Thyroid gland (tissue), 4 donors: ENCODE data around the gene ANKFY1. TPM values are rescaled to one million over a fixed set of nuclear protein-coding genes. Genes with fewer than 3 reads are reported as not detected.

Source experiments
- DNase-seq, 2 donors: peaks; one replicate each; pipeline ENCODE4 v3.0.0-alpha.2; 2019
- H3K27ac ChIP-seq, 3 donors: fragments of 200-600 bp; sonication (generic); 1 replicate in 2 of 3; 2 replicates in 1 of 3; pipeline ENCODE4 v1.5.1; 2016 to 2019; ENCODE audit warnings: mild to moderate bottlenecking in 1 of 3, moderate library complexity in 1 of 3
- H3K27me3 ChIP-seq: fragments of 200-600 bp; sonication (generic); one replicate; pipeline ENCODE4 v1.5.1; 2019
- H3K36me3 ChIP-seq, 2 donors: fragments of 200-600 bp; sonication (generic); one replicate each; pipeline ENCODE4 v1.5.1; 2016 to 2019
- H3K4me1 ChIP-seq, 2 donors: fragments of 200-600 bp; sonication (generic); one replicate each; pipeline ENCODE4 v1.5.1; 2017 to 2019
- H3K4me3 ChIP-seq, 3 donors: fragments of 200-600 bp; sonication (generic); replicated peaks in 1 of 3; 1 replicate in 2 of 3; 2 replicates in 1 of 3; pipeline ENCODE4 v1.5.1; 2016; ENCODE audit warnings: mild to moderate bottlenecking in 1 of 3
- H3K9me3 ChIP-seq: fragments of 200-600 bp; sonication (generic); one replicate; pipeline ENCODE4 v1.5.1; 2017
- CTCF ChIP-seq, 6 experiments: fragments of 200-600 bp in 3 of 6; fragments of 450-650 bp in 3 of 6; sonication (generic) in 3 of 6; IDR thresholded peaks; one replicate each; pipeline ENCODE4 v1.5.1; 2016 to 2019; ENCODE audit warnings: antibody characterized with exemption in 6 of 6, mild to moderate bottlenecking in 2 of 6, inconsistent platforms in 1 of 6, moderate library complexity in 1 of 6
- POLR2A ChIP-seq, 2 donors: fragments of 450-650 bp; IDR thresholded peaks; one replicate each; pipeline ENCODE4 v1.6.1; 2017; ENCODE audit warnings: antibody characterized with exemption in 2 of 2, mild to moderate bottlenecking in 2 of 2, moderate library complexity in 1 of 2
- WGBS, 2 donors: methylation state at CpG; one replicate each; pipeline ENCODE4 v1.1.5; 2017; 5-methylcytosine and 5-hydroxymethylcytosine counted together
- intact Hi-C: fragments of 100-400 bp; cut with DNase I; formaldehyde crosslinking; loops from one replicate; pipeline ENCODE4 v1.15.1; 2023
- total RNA-seq, 4 donors: library from RNA; depleted of rRNA; stranded (reverse); fragments of >200 nt; gene quantifications; one replicate each; pipeline ENCODE4 v1.2.3, GENCODE V29; 2016

Gene ANKFY1
- total RNA-seq, 4 donors from 2014 or later = 36.8 to 51.3 (median 46.3) TPM

GRCh38 chr17:4152471-4152870, 111.3 kb downstream of the ANKFY1 start:
- Histone ChIP-seq H3K4me1 (no peaks in the 10 kb centered on the region), H3K4me3 (no peak overlapping the region), H3K9me3 (no peaks in the 10 kb centered on the region), H3K27ac (no peak overlapping the region), H3K36me3 (peaks cover 0 to 8% of the 10 kb centered on the region in 2 donors), H3K27me3 (no peaks in the 10 kb centered on the region)
- 67 to 81% methylated on average over 3 of the region's 3 CpGs for WGBS, 2 donors
- intact Hi-C loops = no loop called here
- DNase-seq = no peak
- no peak for TF ChIP-seq POLR2A (IDR thresholded peaks at IDR 0.05)
- no peak for TF ChIP-seq CTCF (IDR thresholded peaks at IDR 0.05)

GRCh38 chr17:4150096-4150495, 113.7 kb downstream of the ANKFY1 start:
- Histone ChIP-seq H3K27me3 (no peaks in the 10 kb centered on the region), H3K27ac (no peak overlapping the region), H3K4me3 (no peak overlapping the region), H3K9me3 (no peaks in the 10 kb centered on the region), H3K4me1 (no peaks in the 10 kb centered on the region), H3K36me3 (peaks cover 0 to 5% of the 10 kb centered on the region in 2 donors)
- WGBS, 2 donors = 90 to 95% methylated on average over 6 of the region's 6 CpGs
- intact Hi-C loops = no loop called here
- DNase-seq = no peak
- TF ChIP-seq CTCF (IDR thresholded peaks at IDR 0.05) (no peak), POLR2A (IDR thresholded peaks at IDR 0.05) (no peak)

- Histone ChIP-seq H3K9me3 (no peaks in the 10 kb centered on the region), H3K4me1 (peaks cover 6% of the 10 kb centered on the region in 2 donors), H3K27me3 (no peaks in the 10 kb centered on the region), H3K27ac (no peak overlapping the region), H3K36me3 (peaks cover 0 to 5% of the 10 kb centered on the region in 2 donors), H3K4me3 (no peak overlapping the region)
- 90% methylated on average over 11 of the region's 11 CpGs for WGBS, 2 donors
- intact Hi-C loops = no loop called here
- no peak for DNase-seq
- TF ChIP-seq POLR2A (IDR thresholded peaks at IDR 0.05) (no peak), CTCF (IDR thresholded peaks at IDR 0.05) (no peak)
Observed at GRCh38 chr17:4148611-4149308, 115.0 kb downstream of the ANKFY1 start.

- intact Hi-C loops = no loop called here
- DNase-seq = no peak
- Histone ChIP-seq H3K4me1 (peaks cover 6% of the 10 kb centered on the region in 2 donors), H3K9me3 (no peaks in the 10 kb centered on the region), H3K27me3 (no peaks in the 10 kb centered on the region), H3K36me3 (peaks cover 0 to 5% of the 10 kb centered on the region in 2 donors), H3K4me3 (no peak overlapping the region), H3K27ac (no peak overlapping the region)
- WGBS, 2 donors = 88 to 91% methylated on average over 8 of the region's 8 CpGs
- TF ChIP-seq CTCF (IDR thresholded peaks at IDR 0.05) = no peak
- TF ChIP-seq POLR2A (IDR thresholded peaks at IDR 0.05) = no peak
Observed at GRCh38 chr17:4147751-4148310, 115.9 kb downstream of the ANKFY1 start.

GRCh38 chr17:4146641-4147040, 117.1 kb downstream of the ANKFY1 start:
- TF ChIP-seq CTCF (IDR thresholded peaks at IDR 0.05) (no peak), POLR2A (IDR thresholded peaks at IDR 0.05) (no peak)
- H3K27me3 ChIP-seq = no peaks in the 10 kb centered on the region
- no peak overlapping the region for H3K27ac ChIP-seq
- intact Hi-C loops = no loop called here
- peaks cover 0 to 5% of the 10 kb centered on the region in 2 donors for H3K36me3 ChIP-seq
- H3K9me3 ChIP-seq = no peaks in the 10 kb centered on the region
- no peak overlapping the region for H3K4me3 ChIP-seq
- no peak for DNase-seq
- H3K4me1 ChIP-seq = peaks cover 10% of the 10 kb centered on the region in 2 donors
- WGBS, 2 donors = 73 to 87% methylated on average over 5 of the region's 5 CpGs
